Measurements from ENCODE around the gene LYPD6B.

LYPD6B gene

GRCh38 chr2:149015501-149015900, 23.0 kb upstream of the LYPD6B start:
- Histone ChIP-seq H3K4me1 (ENCODE audit: control insufficient read depth in 1 of 2, insufficient read depth in 2 of 2, low read length in 2 of 2) (no peaks in the 10 kb centered on the region), H3K4me3 (ENCODE audit: low read depth in 1 of 2, low read length in 2 of 2) (no peak overlapping the region), H3K36me3 (ENCODE audit: control insufficient read depth in 1 of 2, insufficient read depth in 2 of 2, low read length in 2 of 2) (no peaks in the 10 kb centered on the region), H3K9me3 (ENCODE audit: control insufficient read depth in 1 of 2, low read length in 2 of 2) (no peaks in the 10 kb centered on the region), H3K27me3 (ENCODE audit: low read depth, low read length) (no peaks in the 10 kb centered on the region), H3K27ac (ENCODE audit: low read length) (no peak overlapping the region)

GRCh38 chr2:149015926-149016563, 22.5 kb upstream of the LYPD6B start:
- Histone ChIP-seq H3K27me3 (ENCODE audit: low read depth, low read length) (no peaks in the 10 kb centered on the region), H3K36me3 (ENCODE audit: control insufficient read depth in 1 of 2, insufficient read depth in 2 of 2, low read length in 2 of 2) (no peaks in the 10 kb centered on the region), H3K4me3 (ENCODE audit: low read depth in 1 of 2, low read length in 2 of 2) (no peak overlapping the region), H3K4me1 (ENCODE audit: control insufficient read depth in 1 of 2, insufficient read depth in 2 of 2, low read length in 2 of 2) (no peaks in the 10 kb centered on the region), H3K27ac (ENCODE audit: low read length) (no peak overlapping the region), H3K9me3 (ENCODE audit: control insufficient read depth in 1 of 2, low read length in 2 of 2) (no peaks in the 10 kb centered on the region)

GRCh38 chr2:149017116-149017985, 21.1 kb upstream of the LYPD6B start:
- no peaks in the 10 kb centered on the region for H3K36me3 ChIP-seq (ENCODE audit: control insufficient read depth in 1 of 2, insufficient read depth in 2 of 2, low read length in 2 of 2)
- H3K9me3 ChIP-seq (ENCODE audit: control insufficient read depth in 1 of 2, low read length in 2 of 2) = no peaks in the 10 kb centered on the region
- no peaks in the 10 kb centered on the region for H3K27me3 ChIP-seq (ENCODE audit: low read depth, low read length)
- H3K4me3 ChIP-seq (ENCODE audit: low read depth in 1 of 2, low read length in 2 of 2) = no peak overlapping the region
- H3K27ac ChIP-seq (ENCODE audit: low read length) = no peak overlapping the region
- no peaks in the 10 kb centered on the region for H3K4me1 ChIP-seq (ENCODE audit: control insufficient read depth in 1 of 2, insufficient read depth in 2 of 2, low read length in 2 of 2)

GRCh38 chr2:149018981-149019380, 19.5 kb upstream of the LYPD6B start:
- H3K27me3 ChIP-seq (ENCODE audit: low read depth, low read length) = no peaks in the 10 kb centered on the region
- H3K27ac ChIP-seq (ENCODE audit: low read length) = no peak overlapping the region
- H3K4me1 ChIP-seq (ENCODE audit: control insufficient read depth in 1 of 2, insufficient read depth in 2 of 2, low read length in 2 of 2) = no peaks in the 10 kb centered on the region
- no peaks in the 10 kb centered on the region for H3K9me3 ChIP-seq (ENCODE audit: control insufficient read depth in 1 of 2, low read length in 2 of 2)
- no peak overlapping the region for H3K4me3 ChIP-seq (ENCODE audit: low read depth in 1 of 2, low read length in 2 of 2)
- no peaks in the 10 kb centered on the region for H3K36me3 ChIP-seq (ENCODE audit: control insufficient read depth in 1 of 2, insufficient read depth in 2 of 2, low read length in 2 of 2)

- no peaks in the 10 kb centered on the region for H3K27me3 ChIP-seq (ENCODE audit: low read depth, low read length)
- no peak overlapping the region for H3K27ac ChIP-seq (ENCODE audit: low read length)
- H3K4me3 ChIP-seq (ENCODE audit: low read depth in 1 of 2, low read length in 2 of 2) = no peak overlapping the region
- H3K36me3 ChIP-seq (ENCODE audit: control insufficient read depth in 1 of 2, insufficient read depth in 2 of 2, low read length in 2 of 2) = no peaks in the 10 kb centered on the region
- H3K4me1 ChIP-seq (ENCODE audit: control insufficient read depth in 1 of 2, insufficient read depth in 2 of 2, low read length in 2 of 2) = no peaks in the 10 kb centered on the region
- no peaks in the 10 kb centered on the region for H3K9me3 ChIP-seq (ENCODE audit: control insufficient read depth in 1 of 2, low read length in 2 of 2)
Measured at GRCh38 chr2:149019768-149020167, 18.7 kb upstream of the LYPD6B start.

GRCh38 chr2:149020432-149020851, 18.1 kb upstream of the LYPD6B start:
- no peak overlapping the region for H3K27ac ChIP-seq (ENCODE audit: low read length)
- H3K9me3 ChIP-seq (ENCODE audit: control insufficient read depth in 1 of 2, low read length in 2 of 2) = no peaks in the 10 kb centered on the region
- no peaks in the 10 kb centered on the region for H3K4me1 ChIP-seq (ENCODE audit: control insufficient read depth in 1 of 2, insufficient read depth in 2 of 2, low read length in 2 of 2)

GRCh38 chr2:149021271-149021719, 17.2 kb upstream of the LYPD6B start:
- Histone ChIP-seq H3K4me3 (ENCODE audit: low read depth in 1 of 2, low read length in 2 of 2) (no peak overlapping the region), H3K27me3 (ENCODE audit: low read depth, low read length) (no peaks in the 10 kb centered on the region), H3K27ac (ENCODE audit: low read length) (no peak overlapping the region), H3K9me3 (ENCODE audit: control insufficient read depth in 1 of 2, low read length in 2 of 2) (no peaks in the 10 kb centered on the region), H3K4me1 (ENCODE audit: control insufficient read depth in 1 of 2, insufficient read depth in 2 of 2, low read length in 2 of 2) (no peaks in the 10 kb centered on the region), H3K36me3 (ENCODE audit: control insufficient read depth in 1 of 2, insufficient read depth in 2 of 2, low read length in 2 of 2) (no peaks in the 10 kb centered on the region)

More at GRCh38 chr2:149020432-149020851, 18.1 kb upstream of the LYPD6B start:
- H3K36me3 ChIP-seq (ENCODE audit: control insufficient read depth in 1 of 2, insufficient read depth in 2 of 2, low read length in 2 of 2) = no peaks in the 10 kb centered on the region
- H3K4me3 ChIP-seq (ENCODE audit: low read depth in 1 of 2, low read length in 2 of 2) = no peak overlapping the region
- H3K27me3 ChIP-seq (ENCODE audit: low read depth, low read length) = no peaks in the 10 kb centered on the region

GRCh38 chr2:149021761-149022160, 16.7 kb upstream of the LYPD6B start:
- no peaks in the 10 kb centered on the region for H3K9me3 ChIP-seq (ENCODE audit: control insufficient read depth in 1 of 2, low read length in 2 of 2)
- H3K27ac ChIP-seq (ENCODE audit: low read length) = no peak overlapping the region
- no peaks in the 10 kb centered on the region for H3K36me3 ChIP-seq (ENCODE audit: control insufficient read depth in 1 of 2, insufficient read depth in 2 of 2, low read length in 2 of 2)
- no peak overlapping the region for H3K4me3 ChIP-seq (ENCODE audit: low read depth in 1 of 2, low read length in 2 of 2)
- no peaks in the 10 kb centered on the region for H3K27me3 ChIP-seq (ENCODE audit: low read depth, low read length)
- H3K4me1 ChIP-seq (ENCODE audit: control insufficient read depth in 1 of 2, insufficient read depth in 2 of 2, low read length in 2 of 2) = no peaks in the 10 kb centered on the region

- Histone ChIP-seq H3K36me3 (ENCODE audit: control insufficient read depth in 1 of 2, insufficient read depth in 2 of 2, low read length in 2 of 2) (no peaks in the 10 kb centered on the region), H3K4me3 (ENCODE audit: low read depth in 1 of 2, low read length in 2 of 2) (no peak overlapping the region), H3K4me1 (ENCODE audit: control insufficient read depth in 1 of 2, insufficient read depth in 2 of 2, low read length in 2 of 2) (no peaks in the 10 kb centered on the region), H3K27me3 (ENCODE audit: low read depth, low read length) (no peaks in the 10 kb centered on the region), H3K27ac (ENCODE audit: low read length) (no peak overlapping the region), H3K9me3 (ENCODE audit: control insufficient read depth in 1 of 2, low read length in 2 of 2) (no peaks in the 10 kb centered on the region)
Measured at GRCh38 chr2:149023091-149023490, 15.4 kb upstream of the LYPD6B start.

GRCh38 chr2:149027590-149028250, 10.8 kb upstream of the LYPD6B start:
- Histone ChIP-seq H3K27ac (ENCODE audit: low read length) (no peak overlapping the region), H3K36me3 (ENCODE audit: control insufficient read depth in 1 of 2, insufficient read depth in 2 of 2, low read length in 2 of 2) (no peaks in the 10 kb centered on the region), H3K9me3 (ENCODE audit: control insufficient read depth in 1 of 2, low read length in 2 of 2) (no peaks in the 10 kb centered on the region)

GRCh38 chr2:149028377-149028776, 10.1 kb upstream of the LYPD6B start:
- Histone ChIP-seq H3K9me3 (ENCODE audit: control insufficient read depth in 1 of 2, low read length in 2 of 2) (no peaks in the 10 kb centered on the region), H3K4me1 (ENCODE audit: control insufficient read depth in 1 of 2, insufficient read depth in 2 of 2, low read length in 2 of 2) (no peaks in the 10 kb centered on the region), H3K36me3 (ENCODE audit: control insufficient read depth in 1 of 2, insufficient read depth in 2 of 2, low read length in 2 of 2) (no peaks in the 10 kb centered on the region), H3K27ac (ENCODE audit: low read length) (no peak overlapping the region), H3K27me3 (ENCODE audit: low read depth, low read length) (no peaks in the 10 kb centered on the region), H3K4me3 (ENCODE audit: low read depth in 1 of 2, low read length in 2 of 2) (no peak overlapping the region)

More at GRCh38 chr2:149027590-149028250, 10.8 kb upstream of the LYPD6B start:
- Histone ChIP-seq H3K4me3 (ENCODE audit: low read depth in 1 of 2, low read length in 2 of 2) (no peak overlapping the region), H3K27me3 (ENCODE audit: low read depth, low read length) (no peaks in the 10 kb centered on the region), H3K4me1 (ENCODE audit: control insufficient read depth in 1 of 2, insufficient read depth in 2 of 2, low read length in 2 of 2) (no peaks in the 10 kb centered on the region)
